CD4-positive, alpha-beta T cell treated with Interferon gamma for 1 hour (primary cell): Measurements from ENCODE around the gene SS18L1.
A peak's percentile ranks its signal among the peaks of the same experiment; 100 is the strongest.

ENCODE experiments used
- DNase-seq: peaks from one replicate; pipeline ENCODE4 v3.0.0-alpha.2; 2020

Gene SS18L1

GRCh38 chr20:62176866-62177265, 33.3 kb downstream of the SS18L1 start:
- DNase-seq = no peak

DNA sequence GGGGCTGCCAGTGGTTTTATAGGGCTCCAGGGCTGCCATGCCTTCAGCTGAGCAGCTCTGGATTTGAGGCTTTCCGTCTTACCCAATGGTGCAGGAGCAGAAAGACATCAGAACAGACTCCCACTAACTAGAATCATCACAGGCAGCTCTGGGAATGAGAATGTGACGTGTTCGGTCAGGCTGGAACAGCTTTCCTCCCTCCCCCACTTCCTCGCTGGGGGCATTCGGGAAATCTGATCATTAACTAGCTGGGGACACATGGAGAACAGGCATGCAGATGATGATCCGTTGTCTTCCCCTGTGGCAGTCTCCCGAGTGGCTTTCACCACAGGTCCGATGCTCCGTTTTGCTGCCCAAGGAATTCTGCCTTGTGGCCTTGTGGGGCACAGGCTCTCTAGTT, 33.7 kb downstream of the SS18L1 start:
- DNase-seq = no peak

GRCh38 chr20:62178316-62179161, 35.0 kb downstream of the SS18L1 start:
- no peak for DNase-seq

GRCh38 chr20:62179162-62179504, 35.6 kb downstream of the SS18L1 start:
- no peak for DNase-seq

DNA sequence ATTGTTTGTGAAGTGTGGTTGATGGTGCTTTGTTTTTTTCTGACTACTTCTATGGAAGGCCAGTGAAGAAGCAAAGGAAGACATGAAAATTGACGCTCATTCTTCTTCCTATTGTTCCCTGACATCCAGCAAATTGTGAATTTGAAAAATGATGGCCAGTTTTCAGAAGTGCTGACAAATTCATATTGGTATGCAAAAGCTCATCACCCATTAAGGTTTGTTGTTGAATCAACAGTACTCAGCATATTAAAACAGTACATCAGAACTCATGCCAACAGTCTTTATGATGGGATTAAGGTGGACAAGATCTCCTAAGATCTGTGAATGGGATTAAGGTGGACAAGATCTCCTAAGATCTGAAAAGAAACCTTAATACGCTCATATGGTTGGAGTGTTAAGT, 38.2 kb downstream of the SS18L1 start:
- no peak for DNase-seq

DNA sequence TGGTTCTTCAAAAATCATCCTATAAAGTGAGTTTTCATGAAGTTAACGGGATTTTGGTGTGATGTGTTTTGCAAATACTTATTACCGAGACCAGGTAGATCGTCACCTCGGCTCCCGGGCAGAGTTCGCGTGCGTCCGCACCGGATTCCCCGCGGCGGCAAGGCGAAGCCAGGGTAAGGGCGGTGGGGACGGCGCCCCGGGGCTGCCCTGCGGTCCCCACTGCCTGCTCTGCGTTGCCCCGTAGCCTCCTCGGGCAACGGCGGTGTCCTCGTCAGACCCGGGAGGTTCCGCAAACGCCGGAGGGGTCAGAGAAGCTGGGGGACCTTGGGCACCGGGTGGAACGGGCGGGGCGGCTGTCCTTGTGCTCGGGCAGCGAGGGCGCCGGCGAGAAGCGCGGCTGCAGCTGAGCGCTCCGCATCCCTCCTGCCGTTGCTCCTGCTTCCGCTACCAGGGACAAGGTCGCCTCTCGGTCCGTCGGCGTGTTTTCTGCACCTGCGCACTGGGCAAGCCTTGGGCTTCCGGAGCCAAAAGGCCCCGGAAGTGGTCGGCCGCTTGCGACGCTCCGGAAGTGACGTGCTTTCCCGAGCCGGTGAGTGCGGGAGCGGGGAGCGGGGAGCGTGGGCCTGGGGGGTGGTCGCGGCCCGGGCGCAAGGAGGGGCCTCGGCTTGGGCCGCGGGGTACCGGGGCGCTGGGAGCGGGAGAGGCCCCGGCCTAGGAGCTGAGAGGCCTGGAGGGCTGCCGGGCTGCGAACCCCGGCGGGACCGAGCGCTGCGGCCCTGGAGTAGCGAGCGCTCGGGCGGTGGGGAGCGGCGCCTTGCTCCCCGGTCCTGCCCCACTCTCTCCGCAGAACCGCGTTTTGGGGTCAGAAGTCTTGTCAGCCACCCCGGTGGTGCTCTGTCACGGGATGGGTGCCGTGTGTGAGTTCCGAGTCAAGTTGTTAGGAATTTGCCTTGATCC, 39.2 kb downstream of the SS18L1 start, which contains the start of gene MTG2:
Gene MTG2 (plus strand): TSS at position 560 of the 957 bp plus-strand sequence. CDS start 10,393 bp downstream, outside the sequence.
- DNase-seq = peak; percentile 95

- no peak for DNase-seq
Observed at GRCh38 chr20:62183426-62184142, 40.0 kb downstream of the SS18L1 start.

GRCh38 chr20:62186096-62186426, 42.5 kb downstream of the SS18L1 start:
- DNase-seq = no peak

- no peak for DNase-seq
Observed at GRCh38 chr20:62186887-62187866, 43.6 kb downstream of the SS18L1 start.

DNA sequence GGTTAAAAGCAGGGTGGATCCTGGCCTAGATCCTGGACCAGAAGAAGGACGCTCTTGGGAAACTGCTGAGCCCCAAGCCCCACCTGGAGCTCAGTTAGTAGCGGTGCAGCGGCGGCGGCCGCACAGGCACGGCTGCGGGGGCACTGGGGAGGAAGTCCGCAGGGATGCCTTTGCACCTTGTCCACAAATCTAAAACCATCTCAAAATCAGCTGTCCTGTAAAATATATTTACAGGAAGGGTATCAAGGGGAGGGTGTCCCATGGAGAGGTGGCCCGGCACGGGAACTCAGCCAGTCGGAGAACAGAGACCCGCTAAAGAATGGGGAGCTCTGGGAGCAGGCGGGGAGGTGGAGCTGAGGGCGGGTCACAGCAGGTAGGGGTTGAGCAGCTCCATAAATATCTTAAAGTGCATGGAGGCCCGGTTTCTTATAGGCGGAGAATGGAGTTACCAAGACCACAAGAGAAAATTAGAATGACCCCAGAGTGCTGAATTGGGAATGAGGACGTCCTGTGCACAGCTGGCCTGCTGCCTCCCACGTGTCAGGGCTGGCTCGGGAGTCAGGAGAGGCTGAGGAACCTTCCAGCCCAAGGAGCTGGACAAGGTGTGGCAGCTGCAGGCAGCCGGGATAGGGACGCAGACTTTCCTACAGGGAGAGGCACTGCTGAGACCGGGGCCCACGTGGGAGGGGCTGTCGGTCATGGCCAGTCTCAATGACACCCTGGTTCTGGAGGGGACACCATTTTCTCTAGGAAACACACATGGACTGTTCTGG, 47.3 kb downstream of the SS18L1 start:
- no peak for DNase-seq

DNA sequence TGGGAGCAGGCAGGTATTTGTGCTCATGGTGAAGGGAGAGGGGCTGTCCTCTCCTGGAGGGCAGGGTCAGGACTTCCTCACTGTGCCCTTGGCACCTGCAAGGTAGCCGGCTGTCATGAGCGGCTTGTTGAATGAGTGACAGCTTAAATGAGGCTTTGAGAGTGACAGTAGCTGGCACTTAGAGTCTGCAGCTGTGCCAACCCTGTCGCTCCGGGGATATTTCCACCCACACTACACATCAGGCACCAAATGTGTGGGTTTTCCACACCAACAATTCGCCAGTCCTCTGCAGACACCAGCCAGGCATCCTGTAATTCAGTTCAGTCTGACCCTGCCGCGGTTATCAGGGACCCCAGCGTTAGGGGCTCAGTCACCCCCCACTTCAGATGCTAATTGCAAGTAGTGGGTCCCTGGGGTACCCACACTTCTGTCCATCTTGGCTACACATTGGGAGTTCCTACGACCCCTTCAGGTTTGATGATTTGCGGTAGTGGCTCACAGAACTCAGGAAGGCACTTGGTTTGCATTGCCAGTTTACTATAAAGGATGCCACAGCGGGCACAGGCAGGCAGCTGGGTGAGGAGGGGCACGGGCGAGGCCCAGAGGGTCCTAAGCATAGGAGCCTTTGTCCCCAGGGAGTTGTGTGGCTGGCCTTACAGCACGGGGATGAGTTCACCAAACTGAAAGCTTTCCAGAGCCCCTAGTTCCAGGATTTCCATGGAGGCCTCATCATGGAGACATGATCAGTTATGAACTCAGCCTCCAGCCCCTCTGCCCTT, 48.4 kb downstream of the SS18L1 start:
- no peak for DNase-seq

- no peak for DNase-seq
Observed at GRCh38 chr20:62192635-62193034, 49.1 kb downstream of the SS18L1 start.

- no peak for DNase-seq
Observed at GRCh38 chr20:62193079-62194025, 49.8 kb downstream of the SS18L1 start.

DNA sequence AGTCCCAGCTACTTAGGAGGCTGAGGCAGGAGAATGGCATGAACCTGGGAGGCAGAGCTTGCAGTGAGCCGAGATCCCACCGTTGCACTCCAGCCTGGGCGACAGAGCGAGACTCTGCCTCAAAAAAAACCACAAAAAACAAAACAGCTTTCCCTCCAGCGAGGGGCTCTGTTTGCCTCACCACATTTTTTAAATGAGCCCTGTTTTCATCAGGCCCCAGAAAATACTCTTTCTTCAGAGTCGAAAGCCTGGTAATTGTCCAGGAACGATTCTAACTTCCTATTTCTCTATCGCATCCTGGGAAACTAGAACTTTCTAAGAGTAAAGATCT, 51.5 kb downstream of the SS18L1 start:
- DNase-seq = no peak

DNA sequence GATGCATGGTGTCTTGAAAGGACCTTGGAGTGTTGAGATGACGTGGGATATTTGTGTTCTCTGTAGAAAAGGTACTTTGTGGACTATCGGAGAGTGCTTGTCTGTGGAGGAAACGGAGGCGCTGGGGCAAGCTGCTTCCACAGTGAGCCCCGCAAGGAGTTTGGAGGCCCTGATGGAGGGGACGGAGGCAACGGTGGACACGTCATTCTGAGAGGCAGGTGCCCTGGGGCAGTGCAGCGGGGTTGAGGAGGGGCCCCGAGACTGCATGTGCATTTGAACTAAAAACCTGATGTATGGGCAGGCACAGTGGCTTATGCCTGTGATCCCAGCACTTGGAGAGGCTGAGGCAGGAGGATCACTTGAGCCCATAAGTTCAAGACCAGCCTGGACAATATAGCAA, 52.2 kb downstream of the SS18L1 start:
- no peak for DNase-seq

DNA sequence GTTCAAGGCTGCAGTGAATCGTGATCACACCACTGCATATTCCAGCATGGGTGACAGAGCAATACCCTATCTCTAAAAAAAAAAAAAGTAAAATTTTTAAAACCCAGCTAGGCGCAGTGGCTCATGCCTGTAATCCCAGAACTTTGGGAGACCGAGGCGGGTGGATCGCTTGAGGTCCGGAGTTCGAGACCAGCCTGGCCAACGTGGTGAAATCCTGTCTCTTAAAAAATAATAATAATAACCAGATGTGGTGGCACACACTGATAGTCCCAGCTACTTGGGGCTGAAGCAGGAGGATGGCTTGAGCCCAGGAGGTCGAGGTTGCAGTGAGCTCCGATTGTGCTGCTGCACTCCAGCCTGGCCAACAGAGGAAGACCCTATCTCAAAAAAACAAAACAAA, 52.7 kb downstream of the SS18L1 start:
- no peak for DNase-seq

DNA sequence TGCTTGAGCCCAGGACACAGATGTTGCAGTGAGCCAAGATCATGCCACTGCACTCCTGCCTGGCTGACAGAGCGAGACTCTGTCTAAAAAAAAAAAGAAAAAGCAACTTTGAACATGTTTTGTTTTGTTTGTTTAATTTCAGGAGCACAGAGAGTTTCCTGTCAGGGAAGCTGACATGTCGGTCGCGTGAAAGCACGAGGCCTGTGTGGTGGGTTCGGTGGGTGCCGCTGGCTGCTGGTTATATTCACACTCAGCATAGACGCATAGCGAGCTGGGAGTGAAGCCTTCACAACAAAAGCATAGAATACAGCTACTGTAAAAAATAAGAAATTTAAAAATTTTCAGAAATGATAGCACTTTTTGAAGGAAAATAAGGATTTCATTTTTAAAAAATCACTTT, 53.7 kb downstream of the SS18L1 start:
- DNase-seq = no peak

DNA sequence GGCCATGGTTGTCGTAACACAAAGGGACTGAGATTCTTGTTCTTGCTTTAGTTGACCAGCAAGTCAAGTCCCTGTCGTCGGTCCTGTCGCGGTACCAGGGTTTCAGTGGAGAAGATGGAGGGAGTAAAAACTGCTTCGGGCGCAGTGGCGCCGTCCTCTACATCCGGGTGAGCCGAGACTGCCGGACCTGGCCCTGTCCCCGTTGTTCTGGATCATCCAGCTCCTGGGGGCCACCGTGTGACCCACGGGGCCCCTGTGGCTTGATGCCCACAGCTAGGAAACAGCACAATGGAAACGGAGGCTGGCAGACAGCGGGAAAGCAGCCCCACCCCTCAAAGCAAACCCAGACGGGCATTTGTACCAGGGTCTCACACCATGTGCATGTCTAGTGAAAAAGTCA, 54.2 kb downstream of the SS18L1 start:
- DNase-seq = no peak

GRCh38 chr20:62198496-62198895, 54.9 kb downstream of the SS18L1 start:
- DNase-seq = no peak
